GM21576 (cell line): ENCODE measurements around the gene EML6.
A peak's percentile ranks its signal among the peaks of the same experiment; 100 is the strongest.

Source experiments
- ATAC-seq: cut with Tn5 transposase; IDR thresholded peaks from one replicate; pipeline ENCODE4 v1.9.1; 2021; ENCODE audit warnings: mild to moderate bottlenecking, moderate library complexity; ENCODE audit not compliant: unreplicated experiment

Gene EML6

GRCh38 chr2:54750040-54750439, 26.6 kb downstream of the EML6 start:
- ATAC-seq, result no peak

- no peak for ATAC-seq
Measured at GRCh38 chr2:54752439-54752838, 29.0 kb downstream of the EML6 start.

GRCh38 chr2:54755641-54756326, 32.3 kb downstream of the EML6 start:
- ATAC-seq, result peak; percentile 76

GRCh38 chr2:54757500-54757899, 34.0 kb downstream of the EML6 start:
- no peak for ATAC-seq

GRCh38 chr2:54758951-54759350, 35.5 kb downstream of the EML6 start:
- no peak for ATAC-seq

DNA sequence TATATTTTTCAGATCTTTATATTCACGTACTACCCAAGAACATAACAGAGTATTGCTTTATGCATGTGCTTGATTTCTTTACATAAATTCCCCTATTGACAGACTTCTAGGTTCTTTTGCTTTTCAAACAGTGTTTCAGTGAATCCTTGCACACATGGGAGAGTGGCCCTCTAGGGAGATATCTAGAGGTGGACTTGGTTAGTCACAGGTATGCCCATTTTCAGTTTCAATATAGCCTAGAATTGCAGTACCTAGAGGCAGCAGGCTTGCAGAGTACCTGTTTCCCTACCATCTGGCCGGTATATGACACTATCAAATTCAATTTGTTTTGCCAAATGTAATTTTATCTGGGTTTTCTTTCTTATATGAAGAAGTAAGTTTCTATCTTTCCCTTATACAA, 36.8 kb downstream of the EML6 start:
- ATAC-seq, result no peak

DNA sequence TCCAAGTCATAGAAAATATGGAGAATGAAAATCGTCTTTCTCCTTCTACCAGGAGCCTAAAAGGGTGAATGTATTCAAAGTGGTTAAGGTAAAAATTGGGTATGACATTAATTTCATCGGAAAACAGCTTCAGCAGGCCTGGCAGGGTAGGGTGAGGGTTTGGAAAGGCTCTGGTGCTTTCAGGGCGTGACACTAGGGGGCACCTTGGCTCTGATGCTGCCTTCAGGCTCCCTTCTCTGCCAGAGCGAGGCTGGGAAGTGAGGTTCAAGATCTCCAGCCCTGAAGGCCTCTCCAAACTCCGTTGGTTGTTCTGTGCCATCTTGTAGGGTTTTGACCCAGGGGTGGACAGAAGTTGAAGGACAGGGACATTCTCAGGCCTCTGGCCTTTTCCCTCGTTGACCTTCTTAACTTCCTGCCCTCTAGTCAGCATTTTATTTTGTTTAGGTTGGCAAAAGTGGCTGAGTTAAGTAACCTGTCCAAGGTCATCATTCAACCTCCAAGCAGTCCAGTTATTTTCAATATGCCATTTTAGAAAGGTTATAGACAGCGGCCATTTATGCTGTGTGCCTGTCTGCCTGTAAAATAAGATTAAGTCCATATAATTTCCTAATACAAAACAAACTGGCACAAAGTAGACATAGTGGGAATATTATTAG, 40.3 kb downstream of the EML6 start:
- ATAC-seq, result no peak

GRCh38 chr2:54767921-54768320, 44.5 kb downstream of the EML6 start:
- peak; percentile 59 for ATAC-seq

DNA sequence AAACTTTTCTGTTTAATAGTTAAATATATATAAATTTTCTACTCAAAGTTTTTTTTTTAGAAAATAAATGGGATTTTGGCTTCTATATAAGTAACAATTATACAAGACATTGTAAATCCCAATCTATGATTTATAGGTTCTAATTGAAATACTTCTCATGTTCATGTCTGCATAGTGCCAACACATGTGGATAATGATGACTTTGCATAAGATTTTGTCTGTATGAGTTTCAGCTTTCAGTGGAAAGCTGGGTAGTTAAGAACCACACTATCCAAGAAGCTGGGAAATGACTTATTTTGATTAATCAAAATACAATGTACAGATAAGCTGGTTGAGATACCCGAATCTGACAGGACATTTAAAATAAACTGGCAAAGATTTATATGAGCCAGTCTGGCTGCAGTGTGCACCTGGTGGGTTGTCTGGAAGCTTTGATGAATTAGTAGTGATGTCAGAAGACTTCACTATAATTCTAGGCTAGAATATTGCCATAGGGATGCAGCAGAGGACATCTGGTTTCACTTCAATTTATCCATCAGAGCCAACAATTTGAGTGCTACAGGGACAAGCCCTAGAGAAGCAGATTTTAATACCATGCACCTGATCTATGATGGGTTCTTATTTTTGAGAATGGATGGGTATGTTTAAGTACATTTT, 45.4 kb downstream of the EML6 start:
- no peak for ATAC-seq

DNA sequence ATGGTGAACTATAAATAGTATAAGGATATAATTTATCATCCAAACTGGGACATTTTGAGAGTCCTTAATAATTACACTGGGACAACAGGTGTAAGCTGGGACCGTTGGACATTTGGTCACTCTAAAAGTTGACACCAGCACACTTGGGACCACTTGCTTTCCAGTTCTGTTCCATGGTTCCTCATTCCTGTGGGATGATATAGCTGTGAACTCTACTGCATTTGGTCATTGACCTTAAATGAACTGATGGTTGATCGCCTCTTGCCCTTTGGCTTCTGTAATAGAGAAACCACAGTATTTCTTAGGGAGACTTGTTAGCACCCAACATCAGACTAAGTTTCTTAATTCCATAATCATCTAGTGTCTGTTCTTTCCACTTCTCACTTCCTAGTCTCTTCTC, 46.7 kb downstream of the EML6 start:
- no peak for ATAC-seq

DNA sequence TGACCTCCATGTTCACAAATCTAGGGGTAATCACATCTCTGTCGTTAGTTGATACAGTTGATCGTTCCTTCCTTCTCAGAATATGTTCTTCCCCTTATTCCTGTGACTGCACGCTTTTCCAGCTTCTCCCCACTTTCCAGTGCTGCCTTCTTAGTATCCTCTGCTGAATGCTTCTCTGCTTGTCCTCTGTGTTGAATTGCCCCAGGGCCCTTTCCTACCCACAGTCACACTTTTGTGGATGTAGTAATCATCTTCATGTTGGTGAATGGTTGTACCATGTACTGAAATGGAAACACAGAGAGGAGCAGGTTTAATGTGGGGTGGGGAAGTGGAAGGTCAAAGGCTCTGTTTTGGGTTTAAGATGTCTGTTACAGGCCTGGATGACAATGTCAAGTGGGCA, 47.2 kb downstream of the EML6 start:
- no peak for ATAC-seq

- ATAC-seq, result no peak
Measured at GRCh38 chr2:54771166-54771885, 47.9 kb downstream of the EML6 start.

GRCh38 chr2:54772110-54772509, 48.6 kb downstream of the EML6 start:
- ATAC-seq, result no peak

- no peak for ATAC-seq
Measured at GRCh38 chr2:54772531-54772930, 49.1 kb downstream of the EML6 start.

- ATAC-seq, result no peak
Measured at GRCh38 chr2:54773233-54773632, 49.8 kb downstream of the EML6 start.

- no peak for ATAC-seq
Measured at GRCh38 chr2:54773838-54774237, 50.4 kb downstream of the EML6 start.

GRCh38 chr2:54775710-54776109, 52.2 kb downstream of the EML6 start:
- no peak for ATAC-seq

DNA sequence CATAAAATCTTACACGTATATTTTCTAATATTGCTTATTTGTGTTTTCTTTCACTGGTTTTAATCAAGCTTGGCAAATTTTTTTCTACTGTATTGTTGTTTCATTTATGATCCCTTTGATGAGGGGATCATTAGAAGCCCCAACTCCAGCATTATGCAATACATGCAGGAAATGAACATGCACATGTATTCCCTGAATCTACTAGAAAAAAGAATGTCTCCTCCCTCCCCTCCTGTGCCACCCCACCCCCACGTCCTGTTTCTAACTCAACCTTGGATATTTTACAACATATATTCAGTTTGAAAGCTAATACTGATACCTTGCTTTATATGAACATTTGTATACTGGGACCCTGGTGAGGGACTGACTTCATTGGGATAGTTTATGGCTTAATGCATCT, 53.0 kb downstream of the EML6 start:
- no peak for ATAC-seq

DNA sequence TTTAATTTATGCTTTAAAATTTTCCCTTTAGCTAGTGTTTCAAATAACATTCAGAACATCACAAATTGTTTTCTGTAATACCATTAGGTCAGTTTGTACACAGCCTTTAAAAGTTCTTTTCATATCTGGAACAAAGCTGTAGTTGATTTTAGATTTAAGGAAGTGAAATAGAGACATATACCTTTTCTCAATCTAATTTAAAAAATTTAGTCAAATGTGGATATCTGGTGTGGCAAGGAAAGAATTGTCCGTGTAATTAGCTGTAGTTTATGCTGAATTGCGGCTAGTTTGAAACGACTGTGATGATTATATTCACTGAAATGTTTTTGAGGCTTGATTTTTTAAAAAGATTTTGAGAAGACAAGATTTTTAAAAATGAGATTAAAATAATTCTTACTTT, 59.9 kb downstream of the EML6 start:
- ATAC-seq, result no peak

- no peak for ATAC-seq
Measured at GRCh38 chr2:54787270-54787669, 63.8 kb downstream of the EML6 start.

GRCh38 chr2:54787755-54788366, 64.4 kb downstream of the EML6 start:
- ATAC-seq, result no peak
